GM12878 (cell line): ENCODE data around the gene PPP1R1B. TPM values are rescaled to one million over a fixed set of nuclear protein-coding genes. Genes with fewer than 3 reads are reported as not detected.

Source experiments
- ATAC-seq: fragments of 200-7000 bp; cut with Tn5 transposase; 3 replicates; pipeline ENCODE4 v1.9.1; 2020; ENCODE audit warnings: mild to moderate bottlenecking, moderate library complexity
- BruUV-seq: library from RNA; stranded (reverse); fragments of 400-500 nt; replicated peaks from 2 replicates; lab custom pipeline; 2021; lab: Mats Ljungman, UMichigan
- CTCF ChIA-PET: fragments of 300-600 bp; sonication (Branson Sonifier 250); formaldehyde crosslinking; extraction: SDS; loops from one replicate; lab custom pipeline; 2021; ENCODE audit warnings: inconsistent platforms; lab: Yijun Ruan, JAX
- POLR2A ChIA-PET: fragments of 350-600 bp; formaldehyde crosslinking; extraction: SDS; loops from one replicate; lab custom pipeline; 2021; ENCODE audit warnings: inconsistent platforms; lab: Charles Lee
- RAD21 ChIA-PET: fragments of 300-600 bp; sonication (Branson Sonifier 250); formaldehyde crosslinking; loops from one replicate; lab custom pipeline; 2023; ENCODE audit warnings: antibody characterized with exemption; ENCODE audit not compliant: unreplicated experiment; lab: Charles Lee
- SMC1A ChIA-PET: fragments of 300-600 bp; sonication (Branson Sonifier 250); formaldehyde crosslinking; loops from one replicate; lab custom pipeline; 2023; ENCODE audit not compliant: unreplicated experiment, uncharacterized antibody; lab: Charles Lee
- DNase-seq: peaks from one replicate; pipeline ENCODE4 v3.0.0-alpha.2; 2011; ENCODE audit warnings: low read depth, low spot score
- FAIRE-seq: peaks from 3 replicates; lab custom pipeline; 2011; peaks lifted over from hg19 to GRCh38; lab: Jason Lieb, UNC
- H2AFZ ChIP-seq: 2 replicates; pipeline ENCODE4 v1.6.0; 2011; ENCODE audit warnings: low read depth, low read length, control low read depth; ENCODE audit not compliant: control insufficient read depth
- H3K27ac ChIP-seq: 2 replicates; pipeline ENCODE4 v1.5.1; 2011; ENCODE audit warnings: control low read depth; ENCODE audit not compliant: control insufficient read depth, insufficient read depth
- H3K27me3 ChIP-seq, 2 experiments: replicated peaks in 1 of 2; 2 replicates each; pipeline versions ENCODE4 v1.6.0 to v1.6.1; 2011; ENCODE audit warnings: low read length in 1 of 2; ENCODE audit not compliant: control insufficient read depth in 2 of 2, insufficient read depth in 2 of 2
- H3K36me3 ChIP-seq, 2 experiments: 2 replicates each; pipeline ENCODE4 v1.5.1; 2011; ENCODE audit warnings: low read length in 1 of 2; ENCODE audit not compliant: control insufficient read depth in 2 of 2, insufficient read depth in 2 of 2
- H3K4me1 ChIP-seq: 2 replicates; pipeline ENCODE4 v1.6.1; 2011; ENCODE audit warnings: mild to moderate bottlenecking, low read length, moderate library complexity, mixed read lengths; ENCODE audit not compliant: control insufficient read depth, insufficient read depth
- H3K4me2 ChIP-seq: 2 replicates; pipeline ENCODE4 v1.6.0; 2011; ENCODE audit warnings: control low read depth; ENCODE audit not compliant: control insufficient read depth, insufficient read depth
- H3K4me3 ChIP-seq: fragments of 200-600 bp; sonication (generic); 2 replicates; pipeline ENCODE4 v1.5.1; 2016
- H3K79me2 ChIP-seq: 2 replicates; pipeline ENCODE4 v1.6.0; 2011; ENCODE audit warnings: low read length; ENCODE audit not compliant: control insufficient read depth, insufficient read depth
- H3K9ac ChIP-seq: 2 replicates; pipeline ENCODE4 v1.8.0; 2011; ENCODE audit warnings: low read length, control low read depth, mixed read lengths; ENCODE audit not compliant: control insufficient read depth, insufficient read depth
- H3K9me3 ChIP-seq: replicated peaks from 3 replicates; pipeline ENCODE4 v1.5.1; 2011; ENCODE audit warnings: mild to moderate bottlenecking, low read length; ENCODE audit not compliant: control insufficient read depth, insufficient read depth
- H4K20me1 ChIP-seq: 2 replicates; pipeline ENCODE4 v1.6.0; 2011; ENCODE audit not compliant: control insufficient read depth, insufficient read depth
- BHLHE40 ChIP-seq, 2 experiments: fragments of 450-650 bp in 1 of 2; IDR thresholded peaks; 2 replicates each; pipeline ENCODE4 v1.6.1; 2011 to 2017; ENCODE audit warnings: low read depth in 2 of 2, borderline replicate concordance in 1 of 2, improper control_type of control experiment in 1 of 2, low read length in 1 of 2, mild to moderate bottlenecking in 1 of 2
- BRCA1 ChIP-seq: IDR thresholded peaks from 2 replicates; pipeline ENCODE4 v1.6.1; 2011; ENCODE audit warnings: low read depth, low read length, improper control_type of control experiment
- CBFB ChIP-seq: IDR thresholded peaks from 2 replicates; pipeline ENCODE4 v1.6.1; 2016; ENCODE audit warnings: antibody characterized with exemption, low read depth
- DPF2 ChIP-seq: fragments of 450-650 bp; IDR thresholded peaks from 2 replicates; pipeline ENCODE4 v1.6.1; 2017; ENCODE audit warnings: mild to moderate bottlenecking
- FOS ChIP-seq: IDR thresholded peaks from 3 replicates; pipeline ENCODE4 v1.6.1; 2011; ENCODE audit warnings: borderline replicate concordance; ENCODE audit not compliant: insufficient read length; ENCODE audit errors: extremely low read depth
- HCFC1 ChIP-seq: fragments of 150-350 bp; IDR thresholded peaks from 2 replicates; pipeline ENCODE4 v1.6.1; 2014; ENCODE audit warnings: low read length
- MYB ChIP-seq: fragments of 150-350 bp; IDR thresholded peaks from 2 replicates; pipeline ENCODE4 v1.6.1; 2014; ENCODE audit warnings: mild to moderate bottlenecking, low read depth, low read length, borderline replicate concordance
- NFIC ChIP-seq: IDR thresholded peaks from 2 replicates; pipeline ENCODE4 v1.6.1; 2012; ENCODE audit warnings: low read depth, mild to moderate bottlenecking, inconsistent platforms, low read length, moderate library complexity
- SREBF2 ChIP-seq: IDR thresholded peaks from 2 replicates; pipeline ENCODE4 v1.6.1; 2012; ENCODE audit warnings: mild to moderate bottlenecking, low read length
- TCF3 ChIP-seq: IDR thresholded peaks from 2 replicates; pipeline ENCODE4 v1.6.1; 2012; ENCODE audit warnings: low read depth, mild to moderate bottlenecking, low read length, borderline replicate concordance; ENCODE audit not compliant: insufficient read depth
- ZZZ3 ChIP-seq: IDR thresholded peaks from 2 replicates; pipeline ENCODE4 v1.6.1; 2011; ENCODE audit warnings: low read depth; ENCODE audit not compliant: control insufficient read depth, insufficient read length
- WGBS: methylation state at CpG from one replicate; pipeline ENCODE4 v1.1.6; 2016; ENCODE audit warnings: low lambda C conversion rate; ENCODE audit not compliant: insufficient replicate concordance, insufficient coverage; ENCODE audit errors: missing lambda C conversion rate; 5-methylcytosine and 5-hydroxymethylcytosine counted together
- in situ Hi-C: fragments of 300-500 bp; cut with MboI; formaldehyde crosslinking; loops from 9 replicates; pipeline ENCODE4 v1.14.3; 2018; ENCODE audit warnings: mixed read lengths
- intact Hi-C: fragments of 100-400 bp; cut with micrococcal nuclease; formaldehyde crosslinking; loops from one replicate; pipeline ENCODE4 v1.14.2; 2022; ENCODE audit not compliant: unreplicated experiment
- polyA plus RNA-seq, 11 experiments: library from polyadenylated mRNA; depleted of rRNA in 4 of 11; unstranded in 6 of 11; stranded (reverse) in 5 of 11; fragments of >200 nt; fragmentation: Nextera tagmentation in 4 of 11; fragmentation: Illumina TruSeq in 1 of 11; extraction: Ambion mirVana in 4 of 11; extraction: Trizol in 1 of 11; gene quantifications; 1 replicate in 1 of 11; 2 replicates in 10 of 11; pipeline versions ENCODE4 v1.2.1 to v1.2.3, GENCODE V29; 2011 to 2016; ENCODE audit warnings: inconsistent platforms in 2 of 11, missing spikeins in 2 of 11, low read depth in 1 of 11
- total RNA-seq, 4 experiments: library from RNA; depleted of rRNA in 3 of 4; stranded (reverse); fragments of >200 nt in 3 of 4; fragmentation: Illumina TruSeq in 1 of 4; extraction: Trizol in 1 of 4; gene quantifications; 2 replicates each; pipeline versions ENCODE4 v1.2.1 to v1.2.3, GENCODE V29; 2013 to 2021
- TF ChIP-seq, protein P1 (sequence below), 3 experiments: IDR thresholded peaks in 2 of 3; conservative IDR thresholded peaks in 1 of 3; 2 replicates each; pipeline ENCODE4 v1.5.1; 2011; ENCODE audit warnings: low read depth in 3 of 3, low read length in 3 of 3, mild to moderate bottlenecking in 3 of 3, control low read depth in 2 of 3, moderate library complexity in 2 of 3, inconsistent platforms in 1 of 3, mixed read lengths in 1 of 3; ENCODE audit not compliant: control insufficient read depth in 2 of 3, insufficient read depth in 1 of 3; ENCODE audit errors: extremely low read depth in 1 of 3
- TF ChIP-seq, protein P2 (sequence below): fragments of 150-350 bp; IDR thresholded peaks from 2 replicates; pipeline ENCODE4 v1.6.1; 2016; ENCODE audit warnings: low read depth, low read length
- TF ChIP-seq, protein P3 (sequence below): fragments of 450-650 bp; IDR thresholded peaks from 2 replicates; pipeline ENCODE4 v1.6.1; 2018; ENCODE audit warnings: borderline replicate concordance, mild to moderate bottlenecking; ENCODE audit not compliant: partially characterized antibody

PPP1R1B gene
- total and polyA plus RNA-seq, 10 of the 15 experiments (the other 5 are each of a cell fraction or from before 2014, with no cell fraction given) = 0.08 TPM; not detected in 9

DNA sequence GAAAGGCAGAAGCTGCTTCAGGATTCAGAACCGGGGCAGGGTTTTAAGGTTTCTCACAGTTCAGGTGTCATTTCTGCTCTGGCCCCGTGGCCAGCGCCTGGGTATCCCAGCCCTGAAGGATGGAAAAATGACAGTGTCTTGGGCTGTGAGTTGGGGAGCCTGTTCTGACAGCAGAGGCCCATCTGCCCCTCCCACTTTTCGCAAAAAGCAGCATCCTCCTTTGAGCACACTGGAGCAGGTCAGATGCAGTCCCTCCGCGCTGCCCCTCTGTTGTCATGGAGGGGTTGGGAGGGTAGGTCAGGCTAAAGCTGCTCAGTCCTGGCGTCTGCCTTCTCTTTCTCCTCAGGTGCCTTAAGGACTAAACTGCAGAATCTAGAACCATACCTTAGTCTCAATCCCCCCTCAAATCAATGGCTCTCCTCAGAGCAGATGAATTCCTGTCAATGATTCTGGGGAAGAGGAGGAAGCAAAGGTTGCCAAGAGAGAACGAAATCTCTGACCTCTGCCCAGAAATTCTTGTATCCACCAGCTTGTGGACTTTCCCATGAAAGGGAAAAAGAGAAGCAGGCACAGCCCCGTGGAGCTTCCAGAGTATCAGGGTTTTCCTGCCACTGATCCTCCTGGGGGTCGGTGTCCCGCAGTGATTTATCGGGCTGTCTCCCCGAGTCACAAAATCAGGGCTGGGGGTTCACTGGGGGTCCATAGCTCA is 26.3 kb upstream of the PPP1R1B start:
- intact Hi-C loops = no loop called here
- Histone ChIP-seq H3K36me3 (no peaks in the 10 kb centered on the region), H3K4me2 (no peak overlapping the region), H3K27me3 (peaks cover 50% of the 10 kb centered on the region in 2 experiments), H3K4me1 (peaks cover 6% of the 10 kb centered on the region; the same call in 1 of the 2 replicates), H3K4me3 (no peak overlapping the region), H3K9me3 (no peaks in the 10 kb centered on the region), H4K20me1 (no peaks in the 10 kb centered on the region), H3K9ac (no peak overlapping the region), H3K27ac (no peak overlapping the region), H3K79me2 (no peaks in the 10 kb centered on the region), H2AFZ (no peak overlapping the region)
- CTCF ChIA-PET = no interaction called here
- ATAC-seq (no peak), DNase-seq (no peak), FAIRE-seq (no peak)
- under 1% methylated on average over 13 of the region's 13 CpGs for WGBS
- POLR2A ChIA-PET = interaction anchor here (0.6 kb wide), 1 partner anchor 115 kb away, joined by 3 read pairs; no protein-coding TSS in a partner anchor
- RAD21 ChIA-PET = no interaction called here
- no TSS peak for BruUV-seq
- in situ Hi-C loops = no loop called here
- SMC1A ChIA-PET = no interaction called here
- TF ChIP-seq BRCA1 (no peak), HCFC1 (no peak), BHLHE40 (IDR thresholded peaks at IDR 0.05; ENCODE audit: borderline replicate concordance in 1 of 2, low read depth in 2 of 2, low read length in 1 of 2) (no peak), MYB (no peak), ZZZ3 (no peak), SREBF2 (no peak), CBFB (no peak), FOS (no peak), NFIC (no peak), TCF3 (no peak), DPF2 (no peak)
- TF ChIP-seq, protein P1, sequence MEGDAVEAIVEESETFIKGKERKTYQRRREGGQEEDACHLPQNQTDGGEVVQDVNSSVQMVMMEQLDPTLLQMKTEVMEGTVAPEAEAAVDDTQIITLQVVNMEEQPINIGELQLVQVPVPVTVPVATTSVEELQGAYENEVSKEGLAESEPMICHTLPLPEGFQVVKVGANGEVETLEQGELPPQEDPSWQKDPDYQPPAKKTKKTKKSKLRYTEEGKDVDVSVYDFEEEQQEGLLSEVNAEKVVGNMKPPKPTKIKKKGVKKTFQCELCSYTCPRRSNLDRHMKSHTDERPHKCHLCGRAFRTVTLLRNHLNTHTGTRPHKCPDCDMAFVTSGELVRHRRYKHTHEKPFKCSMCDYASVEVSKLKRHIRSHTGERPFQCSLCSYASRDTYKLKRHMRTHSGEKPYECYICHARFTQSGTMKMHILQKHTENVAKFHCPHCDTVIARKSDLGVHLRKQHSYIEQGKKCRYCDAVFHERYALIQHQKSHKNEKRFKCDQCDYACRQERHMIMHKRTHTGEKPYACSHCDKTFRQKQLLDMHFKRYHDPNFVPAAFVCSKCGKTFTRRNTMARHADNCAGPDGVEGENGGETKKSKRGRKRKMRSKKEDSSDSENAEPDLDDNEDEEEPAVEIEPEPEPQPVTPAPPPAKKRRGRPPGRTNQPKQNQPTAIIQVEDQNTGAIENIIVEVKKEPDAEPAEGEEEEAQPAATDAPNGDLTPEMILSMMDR (IDR thresholded peaks at IDR 0.05 in 2 of 3, conservative IDR thresholded peaks at IDR 0.05 in 1 of 3; ENCODE audit: control insufficient read depth in 2 of 3, extremely low read depth in 1 of 3, insufficient read depth in 1 of 3, low read depth in 3 of 3, low read length in 3 of 3) = no peak
- TF ChIP-seq, protein P2, sequence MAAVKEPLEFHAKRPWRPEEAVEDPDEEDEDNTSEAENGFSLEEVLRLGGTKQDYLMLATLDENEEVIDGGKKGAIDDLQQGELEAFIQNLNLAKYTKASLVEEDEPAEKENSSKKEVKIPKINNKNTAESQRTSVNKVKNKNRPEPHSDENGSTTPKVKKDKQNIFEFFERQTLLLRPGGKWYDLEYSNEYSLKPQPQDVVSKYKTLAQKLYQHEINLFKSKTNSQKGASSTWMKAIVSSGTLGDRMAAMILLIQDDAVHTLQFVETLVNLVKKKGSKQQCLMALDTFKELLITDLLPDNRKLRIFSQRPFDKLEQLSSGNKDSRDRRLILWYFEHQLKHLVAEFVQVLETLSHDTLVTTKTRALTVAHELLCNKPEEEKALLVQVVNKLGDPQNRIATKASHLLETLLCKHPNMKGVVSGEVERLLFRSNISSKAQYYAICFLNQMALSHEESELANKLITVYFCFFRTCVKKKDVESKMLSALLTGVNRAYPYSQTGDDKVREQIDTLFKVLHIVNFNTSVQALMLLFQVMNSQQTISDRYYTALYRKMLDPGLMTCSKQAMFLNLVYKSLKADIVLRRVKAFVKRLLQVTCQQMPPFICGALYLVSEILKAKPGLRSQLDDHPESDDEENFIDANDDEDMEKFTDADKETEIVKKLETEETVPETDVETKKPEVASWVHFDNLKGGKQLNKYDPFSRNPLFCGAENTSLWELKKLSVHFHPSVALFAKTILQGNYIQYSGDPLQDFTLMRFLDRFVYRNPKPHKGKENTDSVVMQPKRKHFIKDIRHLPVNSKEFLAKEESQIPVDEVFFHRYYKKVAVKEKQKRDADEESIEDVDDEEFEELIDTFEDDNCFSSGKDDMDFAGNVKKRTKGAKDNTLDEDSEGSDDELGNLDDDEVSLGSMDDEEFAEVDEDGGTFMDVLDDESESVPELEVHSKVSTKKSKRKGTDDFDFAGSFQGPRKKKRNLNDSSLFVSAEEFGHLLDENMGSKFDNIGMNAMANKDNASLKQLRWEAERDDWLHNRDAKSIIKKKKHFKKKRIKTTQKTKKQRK = no peak
- TF ChIP-seq, protein P3, sequence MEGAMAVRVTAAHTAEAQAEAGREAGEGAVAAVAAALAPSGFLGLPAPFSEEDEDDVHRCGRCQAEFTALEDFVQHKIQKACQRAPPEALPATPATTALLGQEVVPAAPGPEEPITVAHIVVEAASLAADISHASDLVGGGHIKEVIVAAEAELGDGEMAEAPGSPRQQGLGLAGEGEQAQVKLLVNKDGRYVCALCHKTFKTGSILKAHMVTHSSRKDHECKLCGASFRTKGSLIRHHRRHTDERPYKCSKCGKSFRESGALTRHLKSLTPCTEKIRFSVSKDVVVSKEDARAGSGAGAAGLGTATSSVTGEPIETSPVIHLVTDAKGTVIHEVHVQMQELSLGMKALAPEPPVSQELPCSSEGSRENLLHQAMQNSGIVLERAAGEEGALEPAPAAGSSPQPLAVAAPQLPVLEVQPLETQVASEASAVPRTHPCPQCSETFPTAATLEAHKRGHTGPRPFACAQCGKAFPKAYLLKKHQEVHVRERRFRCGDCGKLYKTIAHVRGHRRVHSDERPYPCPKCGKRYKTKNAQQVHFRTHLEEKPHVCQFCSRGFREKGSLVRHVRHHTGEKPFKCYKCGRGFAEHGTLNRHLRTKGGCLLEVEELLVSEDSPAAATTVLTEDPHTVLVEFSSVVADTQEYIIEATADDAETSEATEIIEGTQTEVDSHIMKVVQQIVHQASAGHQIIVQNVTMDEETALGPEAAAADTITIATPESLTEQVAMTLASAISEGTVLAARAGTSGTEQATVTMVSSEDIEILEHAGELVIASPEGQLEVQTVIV = no peak
